OCI-LY7 (cell line): ENCODE results near the gene HOXC10. TPM values are rescaled to one million over a fixed set of nuclear protein-coding genes. Genes with fewer than 3 reads are reported as not detected.

Experiments
- BruUV-seq: library from RNA; stranded (reverse); fragments of 400-500 nt; replicated peaks from 2 replicates; lab custom pipeline; 2021; lab: Mats Ljungman, UMichigan
- CTCF ChIA-PET: fragments of 300-600 bp; sonication (Branson Sonifier 250); formaldehyde crosslinking; loops from one replicate; lab custom pipeline; 2022; ENCODE audit warnings: antibody characterized with exemption; ENCODE audit not compliant: unreplicated experiment; lab: Charles Lee
- POLR2A ChIA-PET: fragments of 300-600 bp; sonication (Branson Sonifier 250); formaldehyde crosslinking; loops from one replicate; lab custom pipeline; 2022; ENCODE audit warnings: antibody characterized with exemption; lab: Charles Lee
- DNase-seq: peaks from one replicate; pipeline ENCODE4 v3.0.0-alpha.2; 2015; ENCODE audit warnings: low spot score
- H2AFZ ChIP-seq: fragments of 200-600 bp; sonication (generic), shearing (Covaris generic); 2 replicates; pipeline ENCODE4 v1.6.1; 2014; ENCODE audit warnings: mild to moderate bottlenecking, antibody characterized with exemption, low read length, moderate library complexity
- H3K27ac ChIP-seq: fragments of 200-600 bp; sonication (generic); 2 replicates; pipeline ENCODE4 v1.5.1; 2014; ENCODE audit warnings: mixed run types, low read depth, mild to moderate bottlenecking, moderate library complexity, low read length, inconsistent platforms; ENCODE audit not compliant: poor library complexity, severe bottlenecking
- H3K36me3 ChIP-seq: fragments of 200-600 bp; sonication (generic); 2 replicates; pipeline ENCODE4 v1.6.1; 2014; ENCODE audit warnings: mild to moderate bottlenecking, antibody characterized with exemption, low read length, moderate library complexity, mixed read lengths; ENCODE audit not compliant: insufficient read depth
- H3K4me1 ChIP-seq: fragments of 200-600 bp; sonication (generic); 2 replicates; pipeline ENCODE4 v1.5.1; 2014; ENCODE audit warnings: mild to moderate bottlenecking, low read length; ENCODE audit not compliant: insufficient read depth, poor library complexity, severe bottlenecking
- H3K4me2 ChIP-seq: fragments of 200-600 bp; sonication (generic); 2 replicates; pipeline ENCODE4 v1.6.1; 2014; ENCODE audit warnings: mild to moderate bottlenecking, low read length
- H3K4me3 ChIP-seq: fragments of 200-600 bp; sonication (generic); 2 replicates; pipeline ENCODE4 v1.5.1; 2014; ENCODE audit warnings: mild to moderate bottlenecking, low read depth, low read length; ENCODE audit not compliant: poor library complexity, severe bottlenecking
- H3K79me2 ChIP-seq: fragments of 200-600 bp; sonication (generic); 2 replicates; pipeline ENCODE4 v1.6.1; 2016; ENCODE audit warnings: low read depth, mild to moderate bottlenecking, low read length, moderate library complexity, mixed read lengths; ENCODE audit not compliant: insufficient read depth
- H3K9me2 ChIP-seq: fragments of 200-600 bp; sonication (generic); 2 replicates; pipeline ENCODE4 v1.6.1; 2016; ENCODE audit warnings: mild to moderate bottlenecking, low read length, mixed read lengths; ENCODE audit not compliant: insufficient read depth
- H3K9me3 ChIP-seq: fragments of 200-600 bp; sonication (generic); 2 replicates; pipeline ENCODE4 v1.6.1; 2014; ENCODE audit warnings: mild to moderate bottlenecking, mixed run types, low read length, mixed read lengths
- H4K20me1 ChIP-seq: fragments of 200-600 bp; sonication (generic); 2 replicates; pipeline ENCODE4 v1.6.1; 2014; ENCODE audit warnings: mild to moderate bottlenecking, antibody characterized with exemption, low read length, moderate library complexity, mixed read lengths; ENCODE audit not compliant: insufficient read depth
- EZH2phosphoT487 ChIP-seq: fragments of 200-600 bp; sonication (generic); IDR thresholded peaks from 2 replicates; pipeline ENCODE4 v1.6.1; 2018; ENCODE audit warnings: low read depth, borderline replicate concordance, mild to moderate bottlenecking, mixed run types, antibody characterized with exemption, low read length, moderate library complexity, mixed read lengths
- intact Hi-C: fragments of 100-400 bp; cut with micrococcal nuclease; formaldehyde crosslinking; loops from one replicate; pipeline ENCODE4 v1.10.0; 2022; ENCODE audit not compliant: unreplicated experiment
- total RNA-seq, 2 experiments: library from RNA; depleted of rRNA in 1 of 2; stranded (reverse); fragments of >200 nt in 1 of 2; shearing (Covaris generic) in 1 of 2; gene quantifications; 2 replicates each; pipeline ENCODE4 v1.2.3, GENCODE V29; 2014 to 2022
- TF ChIP-seq, protein P1 (sequence below): fragments of 200-600 bp; sonication (generic); conservative IDR thresholded peaks from 2 replicates; pipeline ENCODE4 v1.5.1; 2014; ENCODE audit warnings: mild to moderate bottlenecking, antibody characterized with exemption, low read length, moderate library complexity, mixed read lengths

The HOXC10 gene
- total RNA-seq, 2 experiments from 2014 or later = 0.25 to 0.28 TPM

DNA sequence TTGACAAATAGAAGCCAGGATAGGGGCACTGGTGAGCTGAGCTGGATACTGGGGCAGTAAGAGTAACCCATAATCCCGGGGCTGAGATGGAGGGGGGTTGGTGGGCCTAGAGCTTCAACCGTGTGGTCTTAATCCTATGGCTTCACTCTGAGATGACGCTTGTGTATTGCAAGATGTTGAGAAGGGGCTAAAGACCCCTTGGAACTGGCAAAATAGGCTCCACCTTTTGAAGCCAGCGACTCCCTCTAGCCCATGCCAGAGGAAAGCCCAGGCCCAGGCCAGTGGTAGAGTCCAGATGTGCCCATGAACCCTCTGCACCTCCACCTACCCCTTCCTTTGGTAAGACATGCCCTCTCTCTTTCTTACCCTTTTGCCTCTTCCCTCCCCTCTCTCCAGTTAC, 25.6 kb upstream of the HOXC10 start:
- no peaks in the 10 kb centered on the region for H3K36me3 ChIP-seq
- no TSS peak for BruUV-seq
- intact Hi-C loops = no loop called here
- DNase-seq = no peak
- no peak overlapping the region for H2AFZ ChIP-seq
- H3K27ac ChIP-seq = no peak overlapping the region
- POLR2A ChIA-PET = no interaction called here
- H4K20me1 ChIP-seq = no peaks in the 10 kb centered on the region
- H3K4me2 ChIP-seq = no peak overlapping the region
- CTCF ChIA-PET = no interaction called here
- no peaks in the 10 kb centered on the region for H3K79me2 ChIP-seq
- peaks cover 6% of the 10 kb centered on the region for H3K4me1 ChIP-seq
- no peaks in the 10 kb centered on the region for H3K9me2 ChIP-seq
- H3K4me3 ChIP-seq = no peak overlapping the region
- TF ChIP-seq, protein P1, sequence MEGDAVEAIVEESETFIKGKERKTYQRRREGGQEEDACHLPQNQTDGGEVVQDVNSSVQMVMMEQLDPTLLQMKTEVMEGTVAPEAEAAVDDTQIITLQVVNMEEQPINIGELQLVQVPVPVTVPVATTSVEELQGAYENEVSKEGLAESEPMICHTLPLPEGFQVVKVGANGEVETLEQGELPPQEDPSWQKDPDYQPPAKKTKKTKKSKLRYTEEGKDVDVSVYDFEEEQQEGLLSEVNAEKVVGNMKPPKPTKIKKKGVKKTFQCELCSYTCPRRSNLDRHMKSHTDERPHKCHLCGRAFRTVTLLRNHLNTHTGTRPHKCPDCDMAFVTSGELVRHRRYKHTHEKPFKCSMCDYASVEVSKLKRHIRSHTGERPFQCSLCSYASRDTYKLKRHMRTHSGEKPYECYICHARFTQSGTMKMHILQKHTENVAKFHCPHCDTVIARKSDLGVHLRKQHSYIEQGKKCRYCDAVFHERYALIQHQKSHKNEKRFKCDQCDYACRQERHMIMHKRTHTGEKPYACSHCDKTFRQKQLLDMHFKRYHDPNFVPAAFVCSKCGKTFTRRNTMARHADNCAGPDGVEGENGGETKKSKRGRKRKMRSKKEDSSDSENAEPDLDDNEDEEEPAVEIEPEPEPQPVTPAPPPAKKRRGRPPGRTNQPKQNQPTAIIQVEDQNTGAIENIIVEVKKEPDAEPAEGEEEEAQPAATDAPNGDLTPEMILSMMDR = no peak
- TF ChIP-seq EZH2phosphoT487 = no peak
- H3K9me3 ChIP-seq = no peaks in the 10 kb centered on the region

DNA sequence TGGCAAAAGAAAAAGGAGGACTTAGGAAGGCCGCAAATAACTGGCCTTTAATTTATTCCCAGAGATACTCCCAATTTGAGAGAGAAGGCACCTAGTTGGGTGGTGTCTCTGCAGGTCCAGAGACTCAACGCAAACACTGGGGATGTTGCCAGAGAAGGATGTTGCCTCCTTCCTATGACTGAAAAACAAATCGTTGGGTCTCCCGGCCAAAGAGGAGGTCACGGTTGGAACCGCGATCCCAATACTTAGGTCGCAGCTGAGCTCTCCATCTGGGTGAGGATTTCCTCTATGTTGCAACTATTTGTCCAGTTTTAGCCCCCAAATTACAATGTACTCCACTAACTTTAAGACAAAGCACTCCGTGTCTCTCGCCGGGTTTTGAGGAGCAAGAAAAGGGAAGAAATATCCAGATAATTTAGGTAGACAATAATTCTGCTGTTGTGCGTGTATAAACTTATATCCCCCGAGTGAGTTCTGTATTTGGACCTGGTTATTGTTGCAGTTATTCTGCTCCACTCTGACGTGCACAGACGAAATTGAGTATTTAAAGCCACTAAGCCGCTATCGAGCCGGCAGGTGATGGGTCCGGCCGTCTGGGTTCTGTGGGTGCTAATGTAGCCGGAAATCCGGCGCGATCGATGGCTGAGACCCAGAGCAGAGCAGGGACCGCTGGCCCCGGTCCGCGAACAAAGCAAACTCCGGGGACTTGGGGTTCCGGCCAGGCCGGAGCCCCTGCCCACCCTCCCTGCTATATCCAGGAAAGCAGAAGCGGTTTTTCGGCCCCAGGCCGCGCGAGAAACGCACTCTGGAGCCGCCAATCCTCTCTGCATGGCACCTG, 24.5 kb upstream of the HOXC10 start:
- intact Hi-C loops = no loop called here
- no peak for TF ChIP-seq EZH2phosphoT487
- TF ChIP-seq, protein P1 = no peak
- no TSS peak for BruUV-seq
- no peak for DNase-seq
- CTCF ChIA-PET = no interaction called here
- Histone ChIP-seq H3K4me2 (no peak overlapping the region), H3K36me3 (no peaks in the 10 kb centered on the region), H3K27ac (no peak overlapping the region), H3K9me3 (no peaks in the 10 kb centered on the region), H3K4me1 (peaks cover 9% of the 10 kb centered on the region), H2AFZ (no peak overlapping the region), H4K20me1 (no peaks in the 10 kb centered on the region), H3K9me2 (no peaks in the 10 kb centered on the region), H3K4me3 (no peak overlapping the region), H3K79me2 (no peaks in the 10 kb centered on the region)
- POLR2A ChIA-PET = no interaction called here
